Brain microvascular endothelial cell (primary cell): ENCODE results near the gene AKR1C1.
"Not testable (repeated sequence)": the region's sequence is repeated elsewhere in the genome, so short reads cannot be mapped to it uniquely, and the experiment has no call there.

Experiments used
- DNase-seq: peaks from one replicate; pipeline ENCODE4 v3.0.0-alpha.2; 2020
- H3K27ac ChIP-seq: fragments of 250-450 bp; sonication (Bioruptor Pico); 2 replicates; pipeline ENCODE4 v1.5.1; 2020; ENCODE audit warnings: mild to moderate bottlenecking, moderate library complexity
- H3K27me3 ChIP-seq: fragments of 250-450 bp; sonication (Bioruptor Pico); replicated peaks from 2 replicates; pipeline ENCODE4 v1.5.1; 2020; ENCODE audit warnings: mild to moderate bottlenecking
- H3K36me3 ChIP-seq: fragments of 250-450 bp; sonication (Bioruptor Pico); replicated peaks from 2 replicates; pipeline ENCODE4 v1.5.1; 2020; ENCODE audit warnings: mild to moderate bottlenecking
- H3K4me3 ChIP-seq: 2 replicates; pipeline ENCODE4 v1.5.1; 2011; ENCODE audit warnings: low read depth, mild to moderate bottlenecking, control low read depth, low read length, moderate library complexity
- in situ Hi-C: cut with HindIII; loops from 2 replicates; pipeline ENCODE4 v1.10.0; 2017; ENCODE audit warnings: low sequenced_read_pairs, low pct_ligation_motif_present
- TF ChIP-seq, protein P1 (sequence below): IDR thresholded peaks from 2 replicates; pipeline ENCODE4 v1.5.1; 2011; ENCODE audit warnings: low read depth, mild to moderate bottlenecking, moderate library complexity, low read length, control low read depth, inconsistent platforms; ENCODE audit errors: missing control alignments

Gene AKR1C1

DNA sequence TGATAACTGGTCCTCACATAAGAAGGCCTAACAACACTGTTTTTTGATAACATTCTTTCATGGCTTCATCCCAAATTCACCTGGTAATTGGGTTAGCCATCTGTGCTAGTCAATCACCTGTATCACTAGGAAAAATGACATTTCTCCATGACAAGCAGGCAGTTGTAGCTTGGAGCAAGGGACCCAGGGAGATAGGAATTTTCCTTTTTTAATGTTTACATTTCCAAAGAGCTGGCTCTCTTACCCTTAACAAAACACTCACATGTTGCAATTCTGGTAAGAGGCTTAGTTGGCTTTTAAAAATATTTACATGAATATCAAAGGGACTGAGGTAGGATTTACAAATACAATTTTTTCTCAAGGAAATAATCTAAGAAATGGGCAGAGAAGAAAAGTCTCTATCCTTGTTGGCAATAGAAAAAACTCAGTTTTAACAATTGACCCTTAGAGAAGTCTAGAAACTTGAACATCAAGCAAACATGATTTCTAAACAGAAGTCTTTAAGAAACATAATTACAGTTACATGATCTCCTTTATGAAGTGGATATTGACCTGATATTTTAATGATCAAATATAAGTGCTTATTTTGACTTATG lies 16.1 kb upstream of the AKR1C1 start:
- peak overlapping the region; percentile 22 for H3K27ac ChIP-seq
- no peaks in the 10 kb centered on the region for H3K36me3 ChIP-seq
- TF ChIP-seq, protein P1, sequence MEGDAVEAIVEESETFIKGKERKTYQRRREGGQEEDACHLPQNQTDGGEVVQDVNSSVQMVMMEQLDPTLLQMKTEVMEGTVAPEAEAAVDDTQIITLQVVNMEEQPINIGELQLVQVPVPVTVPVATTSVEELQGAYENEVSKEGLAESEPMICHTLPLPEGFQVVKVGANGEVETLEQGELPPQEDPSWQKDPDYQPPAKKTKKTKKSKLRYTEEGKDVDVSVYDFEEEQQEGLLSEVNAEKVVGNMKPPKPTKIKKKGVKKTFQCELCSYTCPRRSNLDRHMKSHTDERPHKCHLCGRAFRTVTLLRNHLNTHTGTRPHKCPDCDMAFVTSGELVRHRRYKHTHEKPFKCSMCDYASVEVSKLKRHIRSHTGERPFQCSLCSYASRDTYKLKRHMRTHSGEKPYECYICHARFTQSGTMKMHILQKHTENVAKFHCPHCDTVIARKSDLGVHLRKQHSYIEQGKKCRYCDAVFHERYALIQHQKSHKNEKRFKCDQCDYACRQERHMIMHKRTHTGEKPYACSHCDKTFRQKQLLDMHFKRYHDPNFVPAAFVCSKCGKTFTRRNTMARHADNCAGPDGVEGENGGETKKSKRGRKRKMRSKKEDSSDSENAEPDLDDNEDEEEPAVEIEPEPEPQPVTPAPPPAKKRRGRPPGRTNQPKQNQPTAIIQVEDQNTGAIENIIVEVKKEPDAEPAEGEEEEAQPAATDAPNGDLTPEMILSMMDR = no peak
- in situ Hi-C loops = no loop called here
- H3K27me3 ChIP-seq = no peaks in the 10 kb centered on the region
- H3K4me3 ChIP-seq = no peak overlapping the region
- DNase-seq = no peak

DNA sequence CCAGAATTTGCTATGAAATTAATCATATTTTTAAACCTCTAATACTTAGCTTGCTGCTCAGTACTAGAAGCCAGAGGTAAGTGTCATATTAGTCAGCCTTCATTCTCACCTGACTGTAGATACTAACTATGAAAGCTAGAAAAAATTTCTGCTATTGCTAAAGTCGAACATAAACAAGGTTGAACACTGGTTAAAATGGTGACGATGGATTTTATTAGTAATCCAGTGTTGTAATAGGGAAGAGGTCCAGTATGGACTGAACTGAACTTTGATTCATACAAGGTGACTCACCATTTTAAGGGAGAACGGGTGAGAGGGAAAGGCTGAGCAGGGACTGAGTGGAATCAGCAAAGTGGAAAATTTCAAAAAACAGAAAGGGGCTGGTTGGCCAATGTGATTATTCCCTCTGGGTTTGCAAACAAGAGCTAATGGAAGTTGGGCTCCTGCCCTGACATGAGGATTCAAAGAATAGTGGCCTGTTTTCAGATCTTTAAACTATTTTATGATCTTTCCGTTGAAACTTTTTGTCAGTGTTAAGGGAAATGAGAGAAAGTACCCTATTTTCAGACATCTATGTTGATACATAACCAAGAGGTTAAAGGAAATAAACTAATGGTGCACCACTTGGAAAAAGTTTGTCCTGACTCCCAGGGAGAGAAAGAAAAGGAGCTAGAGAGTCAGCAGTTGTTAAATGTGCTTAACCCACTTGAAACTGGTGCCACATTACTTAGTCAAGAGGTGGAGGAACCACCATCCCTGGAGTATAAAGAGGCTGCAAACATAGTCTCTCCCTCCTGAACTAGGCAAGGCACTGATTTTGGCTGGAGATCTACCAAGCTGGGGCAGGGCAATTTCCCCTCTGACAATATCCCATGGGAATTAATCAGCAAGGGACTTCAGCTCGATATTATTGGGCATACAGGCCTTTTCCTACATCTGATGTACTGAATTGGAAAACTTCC lies 15.3 kb upstream of the AKR1C1 start:
- TF ChIP-seq, protein P1 = no peak
- no peaks in the 10 kb centered on the region for H3K27me3 ChIP-seq
- peak overlapping the region; percentile 22 for H3K27ac ChIP-seq
- peak; percentile 70 for DNase-seq
- in situ Hi-C loops = no loop called here
- no peaks in the 10 kb centered on the region for H3K36me3 ChIP-seq
- H3K4me3 ChIP-seq = no peak overlapping the region

DNA sequence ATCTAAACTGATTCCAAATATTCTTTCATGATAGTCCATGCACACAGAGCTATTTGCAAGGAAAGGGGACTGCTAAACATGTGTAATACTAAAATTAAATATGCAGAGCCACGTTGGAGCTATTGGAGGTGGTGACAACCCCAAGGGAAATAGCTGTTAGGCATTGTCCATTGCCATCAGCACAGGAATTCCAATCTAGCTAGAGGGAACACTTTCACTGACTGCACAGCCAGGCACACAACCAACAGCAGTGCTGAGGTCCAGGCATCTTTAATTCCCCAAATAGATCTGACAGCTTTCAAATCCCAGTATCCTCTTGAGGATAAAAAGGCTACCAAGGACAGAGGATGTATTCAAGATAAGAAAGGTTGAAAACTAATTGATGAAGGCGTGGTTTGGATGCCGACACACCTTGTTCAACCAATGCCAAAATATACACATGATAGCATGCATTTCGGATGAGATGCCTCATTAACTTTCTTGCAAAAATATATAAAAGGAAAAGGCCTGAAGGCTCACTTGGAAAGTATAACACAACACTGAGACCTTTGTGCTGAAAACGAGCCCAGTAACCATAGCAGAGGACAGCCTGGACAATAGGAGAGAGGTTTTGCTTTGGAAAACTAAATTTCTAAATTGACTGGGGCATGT lies 11.6 kb upstream of the AKR1C1 start:
- H3K4me3 ChIP-seq, H3K36me3 ChIP-seq, H3K27ac ChIP-seq, in situ Hi-C loops, H3K27me3 ChIP-seq, DNase-seq: not testable (repeated sequence)

DNA sequence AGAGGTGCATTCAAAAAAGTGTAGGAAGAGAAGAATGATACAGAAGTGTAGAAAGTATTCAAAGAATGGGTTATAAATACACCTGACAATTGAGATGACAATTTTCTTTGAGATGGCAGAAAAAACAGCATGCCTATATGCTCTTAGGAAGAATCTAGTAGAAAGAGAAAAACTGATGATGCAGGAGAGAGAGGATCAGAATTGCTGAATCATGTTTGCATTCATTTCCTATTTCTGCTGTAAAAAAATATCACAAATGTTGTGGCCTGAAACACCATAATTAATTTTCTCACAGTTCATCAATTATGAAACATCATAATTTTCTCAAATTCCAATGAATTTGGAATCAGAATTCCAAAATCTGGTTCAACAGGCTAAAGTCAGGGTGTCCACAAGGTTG lies 9.8 kb upstream of the AKR1C1 start:
- Histone ChIP-seq H3K27ac (no peak overlapping the region), H3K27me3 (no peaks in the 10 kb centered on the region), H3K4me3 (no peak overlapping the region), H3K36me3 (no peaks in the 10 kb centered on the region)
- TF ChIP-seq, protein P1 = no peak
- no peak for DNase-seq
- in situ Hi-C loops = no loop called here

DNA sequence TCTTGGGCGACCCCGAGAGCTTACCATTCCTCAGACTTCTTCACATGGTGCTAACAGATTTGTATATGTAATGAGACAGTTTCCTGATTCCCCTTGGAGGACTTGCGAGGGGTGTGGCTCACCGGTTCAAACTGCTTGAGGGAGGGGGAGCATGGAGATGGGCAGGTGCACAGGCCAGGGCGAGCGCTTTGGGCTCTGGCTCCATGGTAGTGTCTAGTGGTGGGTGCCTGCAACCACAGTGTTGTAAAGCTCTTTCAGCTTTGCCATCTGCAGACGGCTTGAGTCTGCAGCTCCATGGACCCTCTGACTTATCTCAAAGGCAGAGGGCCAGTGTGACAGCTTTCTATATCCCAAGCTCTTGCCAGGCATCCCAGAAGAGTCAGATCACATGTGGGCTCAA lies 7.1 kb upstream of the AKR1C1 start:
- in situ Hi-C loops, H3K27ac ChIP-seq, DNase-seq, H3K4me3 ChIP-seq, H3K36me3 ChIP-seq, H3K27me3 ChIP-seq: not testable (repeated sequence)

DNA sequence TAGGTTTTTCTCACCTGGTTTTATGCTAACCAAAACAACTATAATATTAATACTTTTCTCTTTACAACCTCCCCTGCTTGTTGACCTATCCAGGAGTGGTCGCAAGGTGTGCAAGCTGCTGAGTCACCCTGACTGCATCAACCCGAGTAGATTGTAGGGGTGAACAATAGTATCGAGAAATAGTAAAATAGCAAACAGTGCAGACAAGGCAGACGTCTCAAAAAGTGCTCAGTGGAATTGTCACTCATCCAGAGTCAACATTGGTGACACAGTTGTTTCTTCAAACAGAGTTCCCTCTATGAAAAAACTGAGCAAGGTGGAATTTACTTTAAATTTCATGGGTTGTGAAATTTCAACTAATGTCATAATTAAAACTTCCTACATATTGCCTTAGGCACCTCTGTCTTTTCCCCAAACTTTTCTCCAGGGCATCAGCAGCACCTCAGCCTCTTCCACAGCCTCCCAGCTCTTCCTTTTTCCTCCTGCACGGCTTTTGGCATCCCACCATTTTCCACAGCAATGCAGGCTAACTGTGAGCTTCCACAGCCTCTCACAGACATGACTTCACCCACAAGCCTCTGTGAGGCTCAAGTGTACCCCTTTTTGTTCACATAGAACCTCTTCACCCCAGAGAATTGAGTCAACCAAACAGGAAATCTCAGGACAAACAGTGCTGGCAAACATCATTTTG lies 6.1 kb upstream of the AKR1C1 start:
- H3K36me3 ChIP-seq, in situ Hi-C loops, H3K27me3 ChIP-seq, H3K4me3 ChIP-seq, H3K27ac ChIP-seq, DNase-seq: not testable (repeated sequence)

DNA sequence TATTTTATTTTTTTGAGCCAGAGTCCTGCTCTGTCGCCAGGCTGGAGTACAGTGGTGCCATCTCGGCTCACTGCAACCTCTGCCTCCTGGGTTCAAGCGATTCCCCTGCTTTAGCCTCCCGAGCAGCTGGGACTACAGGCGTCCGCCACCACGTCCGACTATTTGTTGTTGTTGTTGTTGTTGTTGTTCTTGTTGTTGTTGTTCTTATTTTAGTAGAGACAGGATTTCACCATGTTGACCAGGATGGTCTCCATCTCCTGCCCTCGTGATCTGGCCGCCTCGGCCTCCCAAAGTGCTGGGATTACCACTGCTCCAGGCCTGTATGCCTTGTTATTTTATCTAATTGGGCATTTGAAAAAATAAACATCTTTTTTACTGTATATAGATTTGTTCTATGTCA lies 1.7 kb upstream of the AKR1C1 start:
- H3K27ac ChIP-seq, H3K27me3 ChIP-seq, in situ Hi-C loops, H3K36me3 ChIP-seq, DNase-seq, H3K4me3 ChIP-seq: not testable (repeated sequence)

DNA sequence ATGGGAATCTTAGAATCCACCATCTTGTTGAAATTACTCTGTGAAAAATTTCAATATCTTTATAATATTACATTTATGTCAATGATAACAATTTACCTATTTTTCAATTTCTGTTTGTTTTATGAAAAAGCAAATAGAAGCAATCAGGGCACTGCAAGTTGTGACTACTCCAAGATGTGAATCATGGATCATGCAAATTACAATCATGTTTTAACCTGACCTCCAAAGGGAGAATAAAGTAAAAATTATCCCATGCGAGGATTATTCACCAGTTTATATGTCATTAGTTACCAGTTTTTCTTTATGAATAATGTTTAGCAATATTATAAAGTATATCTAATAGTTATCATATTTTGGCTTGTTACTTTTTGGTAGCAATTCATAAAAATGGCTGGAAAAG lies 907 bp upstream of the AKR1C1 start:
- H3K27ac ChIP-seq, in situ Hi-C loops, H3K36me3 ChIP-seq, DNase-seq, H3K4me3 ChIP-seq, H3K27me3 ChIP-seq: not testable (repeated sequence)

DNA sequence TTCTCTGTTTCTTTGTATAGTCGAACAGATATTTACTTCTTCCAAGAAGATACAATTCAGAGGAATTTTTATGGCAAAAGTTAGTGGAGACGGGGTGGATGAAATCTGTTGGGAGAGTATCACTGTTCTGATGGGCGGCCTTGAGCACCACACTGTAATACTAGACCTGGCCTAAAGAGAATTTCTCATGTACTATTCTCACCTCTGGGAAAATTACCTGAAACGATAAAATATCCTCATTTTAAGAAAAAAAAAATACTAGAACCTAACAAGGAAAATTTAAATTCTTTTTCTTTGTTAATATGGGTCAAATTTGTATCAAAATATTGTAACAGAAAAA lies 570 bp downstream of the AKR1C1 start:
- H3K36me3 ChIP-seq, in situ Hi-C loops, H3K27me3 ChIP-seq, H3K4me3 ChIP-seq, DNase-seq, H3K27ac ChIP-seq: not testable (repeated sequence)

DNA sequence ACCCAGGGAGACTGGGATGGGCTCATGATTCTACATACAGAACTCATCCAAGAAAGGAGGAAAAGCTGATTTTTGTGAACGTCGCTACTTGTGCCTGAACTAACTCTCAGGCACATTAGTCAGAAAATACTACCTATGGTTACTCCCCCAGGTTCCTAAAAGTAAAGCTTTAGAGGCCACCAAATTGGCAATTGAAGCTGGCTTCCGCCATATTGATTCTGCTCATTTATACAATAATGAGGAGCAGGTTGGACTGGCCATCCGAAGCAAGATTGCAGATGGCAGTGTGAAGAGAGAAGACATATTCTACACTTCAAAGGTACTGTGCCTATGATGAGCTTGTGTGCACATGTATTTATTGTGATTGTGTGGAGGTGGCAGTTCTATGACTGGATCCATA lies 2.5 kb downstream of the AKR1C1 start:
- H3K4me3 ChIP-seq, H3K27me3 ChIP-seq, DNase-seq, in situ Hi-C loops, H3K36me3 ChIP-seq, H3K27ac ChIP-seq: not testable (repeated sequence)

DNA sequence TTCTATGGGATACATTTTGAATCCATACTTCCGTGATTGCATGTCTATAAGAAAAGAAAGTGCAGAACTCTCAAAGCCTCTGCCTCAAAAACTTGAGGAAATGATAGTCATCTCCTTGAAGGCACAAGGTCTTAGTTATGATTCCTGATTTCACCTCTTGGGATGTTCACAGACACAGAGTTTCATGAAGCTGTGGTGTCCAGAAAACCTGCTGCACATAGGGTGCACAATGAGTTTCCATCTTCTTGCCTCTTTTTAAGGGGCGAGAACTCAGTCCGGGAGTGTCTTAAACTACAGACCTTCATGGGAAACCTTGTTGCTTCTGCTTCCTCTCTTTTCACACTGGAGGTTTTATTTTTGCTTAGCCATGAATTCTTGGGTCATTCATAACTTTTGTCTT lies 4.0 kb downstream of the AKR1C1 start:
- H3K27ac ChIP-seq, H3K4me3 ChIP-seq, H3K27me3 ChIP-seq, in situ Hi-C loops, DNase-seq, H3K36me3 ChIP-seq: not testable (repeated sequence)
